Testis (tissue), 5 donors: Measurements from ENCODE around the gene EIF4A2. TPM values are rescaled to one million over a fixed set of nuclear protein-coding genes. Genes with fewer than 3 reads are reported as not detected.

Source experiments
- DNase-seq: peaks from one replicate; pipeline ENCODE4 v3.0.0-alpha.2; 2019
- H3K27ac ChIP-seq, 2 donors: fragments of 200-600 bp; sonication (generic); one replicate each; pipeline ENCODE4 v1.5.1; 2019
- H3K27me3 ChIP-seq: fragments of 200-600 bp; sonication (generic); one replicate; pipeline ENCODE4 v1.5.1; 2019
- H3K36me3 ChIP-seq: fragments of 200-600 bp; sonication (generic); one replicate; pipeline ENCODE4 v1.5.1; 2017; ENCODE audit warnings: low read depth; ENCODE audit errors: missing control alignments
- H3K4me1 ChIP-seq: fragments of 200-600 bp; sonication (generic); one replicate; pipeline ENCODE4 v1.5.1; 2019
- H3K4me3 ChIP-seq, 2 donors: fragments of 200-600 bp; sonication (generic); one replicate each; pipeline ENCODE4 v1.5.1; 2017 to 2019
- H3K9me3 ChIP-seq: fragments of 200-600 bp; sonication (generic); one replicate; pipeline ENCODE4 v1.5.1; 2017
- POLR2A ChIP-seq: fragments of 450-650 bp; IDR thresholded peaks from one replicate; pipeline ENCODE4 v1.6.1; 2017; ENCODE audit warnings: antibody characterized with exemption, mild to moderate bottlenecking, moderate library complexity
- WGBS, 2 donors: methylation state at CpG; one replicate each; pipeline ENCODE4 v1.1.5; 2018; 5-methylcytosine and 5-hydroxymethylcytosine counted together
- intact Hi-C: fragments of 100-400 bp; cut with DNase I; formaldehyde crosslinking; loops from one replicate; pipeline ENCODE4 v1.15.1; 2023; ENCODE audit warnings: low total_unique reads
- long read RNA-seq, 2 donors: transcript quantifications; one replicate each; lab custom pipeline, GENCODE V29; 2026
- polyA plus RNA-seq: library from polyadenylated mRNA; stranded (reverse); fragments of 350-450 nt; fragmentation: Illumina TruSeq; extraction: RNeasy Lipid Tissue Mini Kit (QIAGEN cat#74804); gene quantifications from one replicate; pipeline ENCODE4 v1.2.3, GENCODE V29; 2014; ENCODE audit warnings: low read depth, low replicate concordance; ENCODE audit not compliant: insufficient read depth
- total RNA-seq, 2 donors: library from RNA; depleted of rRNA; stranded (reverse); fragments of >200 nt; gene quantifications; one replicate each; pipeline ENCODE4 v1.2.3, GENCODE V29; 2016
- TF ChIP-seq, protein P1 (sequence below), 3 experiments: fragments of 450-650 bp in 2 of 3; fragments of 200-600 bp in 1 of 3; sonication (generic) in 1 of 3; IDR thresholded peaks; one replicate each; pipeline ENCODE4 v1.5.1; 2016 to 2019; ENCODE audit warnings: antibody characterized with exemption in 3 of 3, mild to moderate bottlenecking in 2 of 3, moderate library complexity in 1 of 3

EIF4A2 gene
- total RNA-seq (100 to 1,000 TPM; 275 to 283 TPM), polyA plus RNA-seq (357 TPM)
- long read RNA-seq, donor 1, full-length matches to known transcripts: 315 of 581 reads
- long read RNA-seq, donor 1, partial matches to known transcripts: 244 of 581 reads
- long read RNA-seq, donor 1, other reads (novel, unspliced or antisense): 22 of 581 reads
- long read RNA-seq, donor 2, transcript EIF4A2-205 (11 exons, 1,889 nt): minor isoform, 37 of 157 reads
- long read RNA-seq, donor 2, transcript EIF4A2-203 (10 exons, 1,751 nt): minor isoform, 10 of 157 reads
- long read RNA-seq, donor 2, transcript EIF4A2-201 (11 exons, 1,919 nt): major isoform, 79 of 157 reads
- long read RNA-seq, donor 2, transcript EIF4A2-207 (10 exons, 1,729 nt): minor isoform, 6 of 157 reads
- long read RNA-seq, donor 2, partial matches to known transcripts: 13 of 157 reads
- long read RNA-seq, donor 2, other reads (novel, unspliced or antisense): 0 of 157 reads

- H3K27me3 ChIP-seq: no peaks in the 10 kb centered on the region
- peaks cover 18% of the 10 kb centered on the region for H3K4me1 ChIP-seq
- DNase-seq: peak; percentile 92
- no peaks in the 10 kb centered on the region for H3K9me3 ChIP-seq
- H3K36me3 ChIP-seq: no peaks in the 10 kb centered on the region
- intact Hi-C loops: no loop called here
- peak within 1 kb of the TSS; percentile 98 to 99 for H3K4me3 ChIP-seq
- TF ChIP-seq POLR2A: peak; percentile 32
- TF ChIP-seq, protein P1, sequence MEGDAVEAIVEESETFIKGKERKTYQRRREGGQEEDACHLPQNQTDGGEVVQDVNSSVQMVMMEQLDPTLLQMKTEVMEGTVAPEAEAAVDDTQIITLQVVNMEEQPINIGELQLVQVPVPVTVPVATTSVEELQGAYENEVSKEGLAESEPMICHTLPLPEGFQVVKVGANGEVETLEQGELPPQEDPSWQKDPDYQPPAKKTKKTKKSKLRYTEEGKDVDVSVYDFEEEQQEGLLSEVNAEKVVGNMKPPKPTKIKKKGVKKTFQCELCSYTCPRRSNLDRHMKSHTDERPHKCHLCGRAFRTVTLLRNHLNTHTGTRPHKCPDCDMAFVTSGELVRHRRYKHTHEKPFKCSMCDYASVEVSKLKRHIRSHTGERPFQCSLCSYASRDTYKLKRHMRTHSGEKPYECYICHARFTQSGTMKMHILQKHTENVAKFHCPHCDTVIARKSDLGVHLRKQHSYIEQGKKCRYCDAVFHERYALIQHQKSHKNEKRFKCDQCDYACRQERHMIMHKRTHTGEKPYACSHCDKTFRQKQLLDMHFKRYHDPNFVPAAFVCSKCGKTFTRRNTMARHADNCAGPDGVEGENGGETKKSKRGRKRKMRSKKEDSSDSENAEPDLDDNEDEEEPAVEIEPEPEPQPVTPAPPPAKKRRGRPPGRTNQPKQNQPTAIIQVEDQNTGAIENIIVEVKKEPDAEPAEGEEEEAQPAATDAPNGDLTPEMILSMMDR (IDR thresholded peaks at IDR 0.05): peak in 1 of 3 experiments; percentile 4
- peak within 1 kb of the TSS; percentile 100 for H3K27ac ChIP-seq
- WGBS, 2 donors: 0% methylated on average over 39 to 60 of the region's 60 CpGs
These were observed at the start of gene EIF4A2 for GRCh38 chr3:186783058-186783730. TSS of gene EIF4A2 (plus strand) at chr3:186783577. CDS start at chr3:186783611, 34 bp downstream.

GRCh38 chr3:186742618-186743380 is 40.6 kb upstream of the EIF4A2 start:
- 75 to 84% methylated on average over 7 of the region's 7 CpGs for WGBS, 2 donors
- intact Hi-C loops: no loop called here
- H3K9me3 ChIP-seq: no peaks in the 10 kb centered on the region

DNA sequence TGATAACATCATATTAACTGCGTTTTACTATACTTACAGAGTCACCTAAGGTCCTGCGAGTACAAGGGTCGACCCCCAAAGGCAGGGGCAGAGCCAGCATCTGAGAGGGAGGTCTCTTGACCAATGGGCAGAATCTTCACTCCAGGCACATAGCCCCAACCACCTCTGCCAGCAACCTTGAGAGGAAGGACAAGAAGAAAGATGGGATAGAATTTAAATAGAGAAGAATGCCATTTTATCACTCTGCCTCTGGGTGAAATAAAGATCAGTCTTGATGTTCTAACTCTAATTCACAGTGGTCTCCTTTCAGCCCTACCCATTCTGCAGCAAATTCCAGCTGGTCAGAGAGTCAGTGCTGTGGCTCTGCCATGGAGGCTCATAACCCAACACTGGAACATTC is 39.7 kb upstream of the EIF4A2 start:
- Histone ChIP-seq H3K9me3 (no peaks in the 10 kb centered on the region), H3K27ac (no peak overlapping the region), H3K36me3 (no peaks in the 10 kb centered on the region), H3K4me1 (no peaks in the 10 kb centered on the region), H3K4me3 (no peak overlapping the region), H3K27me3 (no peaks in the 10 kb centered on the region)
- WGBS, 2 donors: 79 to 82% methylated on average over 3 of the region's 3 CpGs
- no peak for DNase-seq
- TF ChIP-seq POLR2A: no peak
- TF ChIP-seq, protein P1 (IDR thresholded peaks at IDR 0.05): no peak
- intact Hi-C loops: no loop called here

More at GRCh38 chr3:186742618-186743380, 40.6 kb upstream of the EIF4A2 start:
- Histone ChIP-seq H3K4me3 (no peak overlapping the region), H3K27me3 (no peaks in the 10 kb centered on the region), H3K27ac (no peak overlapping the region), H3K36me3 (no peaks in the 10 kb centered on the region), H3K4me1 (no peaks in the 10 kb centered on the region)
- DNase-seq: no peak
- TF ChIP-seq POLR2A: no peak
- TF ChIP-seq, protein P1 (IDR thresholded peaks at IDR 0.05): no peak

DNA sequence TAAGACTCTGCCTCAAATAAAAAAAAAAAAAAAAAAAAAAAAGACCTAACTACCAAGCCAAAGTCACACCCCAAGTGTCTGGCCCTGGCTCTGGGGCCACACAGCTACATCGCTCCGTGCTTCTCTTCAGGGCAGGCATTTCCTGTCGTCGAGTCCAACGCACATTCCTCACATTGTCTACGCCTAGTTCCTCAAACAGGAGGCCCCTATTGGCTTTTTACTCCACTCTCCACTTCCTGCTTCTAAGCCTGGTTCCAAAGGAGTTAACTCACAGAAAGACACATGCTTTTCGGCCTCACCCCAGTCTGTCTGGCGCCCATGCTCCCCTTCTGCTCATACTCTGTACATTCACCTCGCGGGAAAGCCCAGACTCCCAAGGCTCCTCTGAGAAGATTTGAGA is 37.4 kb upstream of the EIF4A2 start:
- Histone ChIP-seq H3K9me3 (no peaks in the 10 kb centered on the region), H3K27ac (no peak overlapping the region), H3K27me3 (no peaks in the 10 kb centered on the region), H3K4me1 (no peaks in the 10 kb centered on the region), H3K4me3 (no peak overlapping the region), H3K36me3 (no peaks in the 10 kb centered on the region)
- intact Hi-C loops: no loop called here
- WGBS, 2 donors: 25 to 37% methylated on average over 10 of the region's 10 CpGs
- TF ChIP-seq, protein P1 (IDR thresholded peaks at IDR 0.05): no peak
- TF ChIP-seq POLR2A: no peak
- peak; percentile 19 for DNase-seq
